ENCODE measurements around the gene PCLAF.

GRCh38 chr15:64341961-64342360 is 39.3 kb downstream of the PCLAF start:
- TF ChIP-seq CTCF (IDR thresholded peaks at IDR 0.05) (no peak), POLR2A (IDR thresholded peaks at IDR 0.05) (no peak)
